ENCODE results near the gene DGCR2. TPM values are rescaled to one million over a fixed set of nuclear protein-coding genes. Genes with fewer than 3 reads are reported as not detected.

The DGCR2 gene
- total and polyA plus RNA-seq, 10 of the 15 experiments (the other 5 are each of a cell fraction or from before 2014, with no cell fraction given), result 0.19 to 28.4 (median 16.0) TPM

DNA sequence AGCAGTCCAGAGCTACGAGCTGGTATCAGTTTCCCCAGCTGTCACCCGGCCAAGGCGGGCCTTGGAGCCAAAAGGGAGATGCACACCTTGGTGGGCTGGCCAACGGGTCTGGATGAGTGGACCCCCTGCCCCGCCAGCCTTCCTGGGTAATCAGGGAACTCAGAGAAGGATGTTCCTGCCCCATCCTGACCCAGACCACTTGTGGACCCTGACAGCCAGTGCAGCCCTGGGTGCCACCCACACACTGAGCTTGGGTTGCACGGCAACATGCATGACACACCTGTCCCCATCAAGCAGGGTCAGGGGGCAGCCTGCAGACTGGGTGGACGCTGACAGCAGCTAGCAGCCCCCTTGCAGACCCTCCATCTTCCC is 47.7 kb upstream of the DGCR2 start:
- Histone ChIP-seq H3K9me3 (replicated peaks; ENCODE audit: control insufficient read depth, insufficient read depth, low read length) (no peaks in the 10 kb centered on the region), H3K4me2 (ENCODE audit: control insufficient read depth, insufficient read depth) (no peak overlapping the region; the same call in 1 of the 2 replicates), H3K79me2 (ENCODE audit: control insufficient read depth, insufficient read depth, low read length) (peaks cover 36% of the 10 kb centered on the region), H3K36me3 (ENCODE audit: control insufficient read depth in 2 of 2, insufficient read depth in 2 of 2, low read length in 1 of 2) (peaks cover 0 to 1% of the 10 kb centered on the region in 2 experiments; a peak in 2 of 4 replicates), H3K27ac (ENCODE audit: control insufficient read depth, insufficient read depth) (no peak overlapping the region), H3K9ac (ENCODE audit: control insufficient read depth, insufficient read depth, low read length) (no peak overlapping the region), H2AFZ (ENCODE audit: control insufficient read depth, low read depth, low read length) (no peak overlapping the region), H4K20me1 (ENCODE audit: control insufficient read depth, insufficient read depth) (no peaks in the 10 kb centered on the region), H3K4me1 (ENCODE audit: control insufficient read depth, insufficient read depth, low read length) (peaks cover 28% of the 10 kb centered on the region), H3K4me3 (no peak overlapping the region), H3K27me3 (replicated peaks in 1 of 2; ENCODE audit: control insufficient read depth in 2 of 2, insufficient read depth in 2 of 2, low read length in 1 of 2) (peaks cover 5 to 11% of the 10 kb centered on the region in 2 experiments; a peak in 3 of 4 replicates)
- no peak for TF ChIP-seq KDM1A (IDR thresholded peaks at IDR 0.05; ENCODE audit: borderline replicate concordance)
- no peak for TF ChIP-seq POLR2AphosphoS2 (IDR thresholded peaks at IDR 0.05; ENCODE audit: low read depth, low read length)
- no peak for TF ChIP-seq NR2C2 (IDR thresholded peaks at IDR 0.05; ENCODE audit: borderline replicate concordance, control insufficient read depth, insufficient read length, low read depth)
- TF ChIP-seq, protein P1, sequence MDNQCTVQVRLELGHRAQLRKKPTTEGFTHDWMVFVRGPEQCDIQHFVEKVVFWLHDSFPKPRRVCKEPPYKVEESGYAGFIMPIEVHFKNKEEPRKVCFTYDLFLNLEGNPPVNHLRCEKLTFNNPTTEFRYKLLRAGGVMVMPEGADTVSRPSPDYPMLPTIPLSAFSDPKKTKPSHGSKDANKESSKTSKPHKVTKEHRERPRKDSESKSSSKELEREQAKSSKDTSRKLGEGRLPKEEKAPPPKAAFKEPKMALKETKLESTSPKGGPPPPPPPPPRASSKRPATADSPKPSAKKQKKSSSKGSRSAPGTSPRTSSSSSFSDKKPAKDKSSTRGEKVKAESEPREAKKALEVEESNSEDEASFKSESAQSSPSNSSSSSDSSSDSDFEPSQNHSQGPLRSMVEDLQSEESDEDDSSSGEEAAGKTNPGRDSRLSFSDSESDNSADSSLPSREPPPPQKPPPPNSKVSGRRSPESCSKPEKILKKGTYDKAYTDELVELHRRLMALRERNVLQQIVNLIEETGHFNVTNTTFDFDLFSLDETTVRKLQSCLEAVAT (IDR thresholded peaks at IDR 0.05), result no peak
- TF ChIP-seq, protein P2, sequence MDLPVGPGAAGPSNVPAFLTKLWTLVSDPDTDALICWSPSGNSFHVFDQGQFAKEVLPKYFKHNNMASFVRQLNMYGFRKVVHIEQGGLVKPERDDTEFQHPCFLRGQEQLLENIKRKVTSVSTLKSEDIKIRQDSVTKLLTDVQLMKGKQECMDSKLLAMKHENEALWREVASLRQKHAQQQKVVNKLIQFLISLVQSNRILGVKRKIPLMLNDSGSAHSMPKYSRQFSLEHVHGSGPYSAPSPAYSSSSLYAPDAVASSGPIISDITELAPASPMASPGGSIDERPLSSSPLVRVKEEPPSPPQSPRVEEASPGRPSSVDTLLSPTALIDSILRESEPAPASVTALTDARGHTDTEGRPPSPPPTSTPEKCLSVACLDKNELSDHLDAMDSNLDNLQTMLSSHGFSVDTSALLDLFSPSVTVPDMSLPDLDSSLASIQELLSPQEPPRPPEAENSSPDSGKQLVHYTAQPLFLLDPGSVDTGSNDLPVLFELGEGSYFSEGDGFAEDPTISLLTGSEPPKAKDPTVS (IDR thresholded peaks at IDR 0.05; ENCODE audit: low read depth, low read length), result no peak
- no peak for TF ChIP-seq MEF2B (IDR thresholded peaks at IDR 0.05; ENCODE audit: partially characterized antibody, poor library complexity, severe bottlenecking)
- TF ChIP-seq SIX5 (IDR thresholded peaks at IDR 0.05; ENCODE audit: low read depth, low read length, severe bottlenecking), result no peak
- TF ChIP-seq RBBP5 (conservative IDR thresholded peaks at IDR 0.05), result no peak
- TF ChIP-seq, protein P3, sequence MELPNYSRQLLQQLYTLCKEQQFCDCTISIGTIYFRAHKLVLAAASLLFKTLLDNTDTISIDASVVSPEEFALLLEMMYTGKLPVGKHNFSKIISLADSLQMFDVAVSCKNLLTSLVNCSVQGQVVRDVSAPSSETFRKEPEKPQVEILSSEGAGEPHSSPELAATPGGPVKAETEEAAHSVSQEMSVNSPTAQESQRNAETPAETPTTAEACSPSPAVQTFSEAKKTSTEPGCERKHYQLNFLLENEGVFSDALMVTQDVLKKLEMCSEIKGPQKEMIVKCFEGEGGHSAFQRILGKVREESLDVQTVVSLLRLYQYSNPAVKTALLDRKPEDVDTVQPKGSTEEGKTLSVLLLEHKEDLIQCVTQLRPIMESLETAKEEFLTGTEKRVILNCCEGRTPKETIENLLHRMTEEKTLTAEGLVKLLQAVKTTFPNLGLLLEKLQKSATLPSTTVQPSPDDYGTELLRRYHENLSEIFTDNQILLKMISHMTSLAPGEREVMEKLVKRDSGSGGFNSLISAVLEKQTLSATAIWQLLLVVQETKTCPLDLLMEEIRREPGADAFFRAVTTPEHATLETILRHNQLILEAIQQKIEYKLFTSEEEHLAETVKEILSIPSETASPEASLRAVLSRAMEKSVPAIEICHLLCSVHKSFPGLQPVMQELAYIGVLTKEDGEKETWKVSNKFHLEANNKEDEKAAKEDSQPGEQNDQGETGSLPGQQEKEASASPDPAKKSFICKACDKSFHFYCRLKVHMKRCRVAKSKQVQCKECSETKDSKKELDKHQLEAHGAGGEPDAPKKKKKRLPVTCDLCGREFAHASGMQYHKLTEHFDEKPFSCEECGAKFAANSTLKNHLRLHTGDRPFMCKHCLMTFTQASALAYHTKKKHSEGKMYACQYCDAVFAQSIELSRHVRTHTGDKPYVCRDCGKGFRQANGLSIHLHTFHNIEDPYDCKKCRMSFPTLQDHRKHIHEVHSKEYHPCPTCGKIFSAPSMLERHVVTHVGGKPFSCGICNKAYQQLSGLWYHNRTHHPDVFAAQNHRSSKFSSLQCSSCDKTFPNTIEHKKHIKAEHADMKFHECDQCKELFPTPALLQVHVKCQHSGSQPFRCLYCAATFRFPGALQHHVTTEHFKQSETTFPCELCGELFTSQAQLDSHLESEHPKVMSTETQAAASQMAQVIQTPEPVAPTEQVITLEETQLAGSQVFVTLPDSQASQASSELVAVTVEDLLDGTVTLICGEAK (IDR thresholded peaks at IDR 0.05; ENCODE audit: borderline replicate concordance), result no peak
- ATAC-seq (no peak), FAIRE-seq (no peak), DNase-seq (ENCODE audit: low read depth, low spot score) (no peak)
- ChIA-PET RAD21 (ENCODE audit: unreplicated experiment) (no interaction called here), POLR2A (interaction anchor here (0.5 kb wide), 1 partner anchor 9 kb away, joined by 3 read pairs; no protein-coding TSS in a partner anchor), CTCF (interaction anchor here (1.8 kb wide), 1 partner anchor 9 kb away, joined by 4 read pairs; no protein-coding TSS in a partner anchor), SMC1A (ENCODE audit: uncharacterized antibody, unreplicated experiment) (no interaction called here)
- in situ Hi-C loops (cut with MboI), result no loop called here
- WGBS (ENCODE audit: insufficient coverage, insufficient replicate concordance, low lambda C conversion rate, missing lambda C conversion rate), result 28% methylated on average over 7 of the region's 7 CpGs
- BruUV-seq (replicated peaks), result no TSS peak
- intact Hi-C loops (cut with micrococcal nuclease; ENCODE audit: unreplicated experiment), result no loop called here
